G401.6 (cell line): Measurements from ENCODE around the gene ZNF488.
"Not testable (repeated sequence)": the region's sequence is repeated elsewhere in the genome, so short reads cannot be mapped to it uniquely, and the experiment has no call there.

Experiments
- FAIRE-seq: peaks from 2 replicates; lab custom pipeline; 2012; peaks lifted over from hg19 to GRCh38; lab: Jason Lieb, UNC

Gene ZNF488

DNA sequence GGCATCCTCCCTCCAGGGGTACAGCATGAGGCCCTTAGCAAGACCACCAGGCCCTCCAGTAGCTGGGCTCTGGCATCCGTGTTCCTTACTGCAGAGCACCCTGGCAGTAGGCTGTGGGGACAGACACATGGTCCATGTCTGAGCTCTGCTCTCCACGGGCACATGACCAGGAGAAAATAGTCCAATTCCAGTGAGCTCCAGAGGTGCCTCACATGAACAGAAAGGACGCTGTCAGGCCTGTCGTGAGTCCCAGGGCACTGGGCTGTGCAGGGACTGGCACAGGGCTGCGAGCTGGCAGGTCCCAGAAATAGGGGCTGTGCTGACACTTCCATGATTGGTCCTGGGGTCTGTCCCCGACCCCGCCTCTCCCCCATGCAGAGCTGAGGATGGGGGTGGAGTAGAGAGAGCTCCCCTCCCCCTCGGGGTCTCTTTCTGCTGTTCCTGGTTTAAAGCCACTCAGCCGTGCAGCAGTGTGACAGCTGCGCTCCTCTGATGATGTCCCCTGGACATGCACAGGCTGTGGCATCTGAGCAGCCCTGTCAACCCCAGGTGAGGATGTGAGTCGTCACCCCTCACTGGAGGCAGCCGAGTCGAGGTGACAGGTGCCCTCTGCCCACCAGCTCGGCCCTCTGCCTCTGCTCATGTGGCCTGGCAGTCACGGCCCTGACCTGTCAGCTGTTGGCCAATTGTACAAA is 25.2 kb upstream of the ZNF488 start:
- no peak for FAIRE-seq

DNA sequence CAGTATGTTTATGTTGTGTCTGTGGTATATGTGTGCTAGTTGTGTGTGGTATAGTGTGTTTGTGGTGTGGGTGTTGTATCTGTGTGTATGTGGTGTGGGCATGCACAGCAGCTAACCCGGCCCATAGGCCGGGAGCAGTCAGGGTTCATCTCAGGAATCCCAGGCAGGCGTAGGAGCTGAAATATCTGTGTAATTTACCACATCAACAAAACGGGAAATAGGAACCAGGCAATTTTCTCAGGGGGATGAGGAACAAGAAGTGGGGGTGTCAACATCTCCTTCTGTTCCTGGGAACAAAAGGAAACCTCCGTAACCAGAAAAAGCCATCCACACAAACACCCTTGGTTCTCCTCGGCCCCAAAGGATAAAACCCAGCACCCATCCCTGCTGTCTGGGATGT is 24.5 kb upstream of the ZNF488 start:
- FAIRE-seq = no peak

DNA sequence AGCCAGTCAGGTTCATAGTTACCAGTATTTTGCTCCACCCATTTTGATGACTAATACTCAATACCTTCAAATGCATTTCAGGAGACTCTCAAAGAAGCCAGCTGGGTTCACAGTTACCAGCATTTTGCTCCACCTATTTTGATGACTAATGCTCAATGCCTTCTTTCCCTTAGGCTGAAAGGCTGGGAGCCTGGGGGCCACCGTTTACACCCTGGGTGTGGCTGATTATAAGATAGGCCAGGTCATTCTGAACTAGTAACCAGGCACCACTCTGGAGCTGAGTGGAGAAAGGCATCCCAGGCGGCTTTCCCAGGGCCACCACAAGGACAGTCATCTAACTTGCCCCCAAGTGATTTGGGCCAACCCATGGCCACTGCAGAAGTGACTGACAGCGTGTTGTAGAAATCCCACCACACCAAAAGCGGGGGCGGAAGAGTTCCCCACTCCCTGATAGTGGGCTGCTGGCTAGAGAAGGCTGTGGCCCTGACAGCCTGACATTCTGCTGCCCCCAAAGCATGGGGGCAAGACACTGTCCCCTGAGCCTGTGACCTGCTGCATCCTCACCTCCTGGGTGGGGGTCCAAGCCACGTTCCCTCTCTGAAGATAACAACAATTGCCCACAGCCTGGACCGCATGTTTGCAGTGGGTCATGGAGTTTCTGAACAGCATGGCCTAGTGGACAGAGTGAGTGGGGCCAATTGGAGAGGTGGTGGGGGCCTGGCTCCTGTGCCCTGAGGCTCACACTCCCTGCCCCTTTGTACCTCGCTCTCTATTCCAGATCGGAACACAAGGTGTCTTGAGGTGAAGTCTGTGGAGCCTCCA is 23.0 kb upstream of the ZNF488 start:
- FAIRE-seq = no peak

DNA sequence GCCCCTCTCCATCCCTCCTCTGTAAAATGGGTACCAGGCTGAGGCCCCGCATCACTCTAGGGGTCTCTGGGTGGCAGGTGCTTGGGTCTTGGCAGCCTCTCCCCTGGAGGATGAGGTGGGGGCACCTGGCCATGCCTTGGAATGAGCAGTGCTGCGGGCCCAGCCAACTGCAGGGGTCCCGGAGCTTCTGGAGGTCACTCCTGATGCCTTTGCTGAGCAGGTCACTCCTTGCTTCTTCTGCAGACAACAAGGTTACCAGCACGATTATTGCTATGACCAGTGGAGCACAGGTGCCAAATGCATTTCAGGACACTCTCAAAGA is 22.4 kb upstream of the ZNF488 start:
- no peak for FAIRE-seq

DNA sequence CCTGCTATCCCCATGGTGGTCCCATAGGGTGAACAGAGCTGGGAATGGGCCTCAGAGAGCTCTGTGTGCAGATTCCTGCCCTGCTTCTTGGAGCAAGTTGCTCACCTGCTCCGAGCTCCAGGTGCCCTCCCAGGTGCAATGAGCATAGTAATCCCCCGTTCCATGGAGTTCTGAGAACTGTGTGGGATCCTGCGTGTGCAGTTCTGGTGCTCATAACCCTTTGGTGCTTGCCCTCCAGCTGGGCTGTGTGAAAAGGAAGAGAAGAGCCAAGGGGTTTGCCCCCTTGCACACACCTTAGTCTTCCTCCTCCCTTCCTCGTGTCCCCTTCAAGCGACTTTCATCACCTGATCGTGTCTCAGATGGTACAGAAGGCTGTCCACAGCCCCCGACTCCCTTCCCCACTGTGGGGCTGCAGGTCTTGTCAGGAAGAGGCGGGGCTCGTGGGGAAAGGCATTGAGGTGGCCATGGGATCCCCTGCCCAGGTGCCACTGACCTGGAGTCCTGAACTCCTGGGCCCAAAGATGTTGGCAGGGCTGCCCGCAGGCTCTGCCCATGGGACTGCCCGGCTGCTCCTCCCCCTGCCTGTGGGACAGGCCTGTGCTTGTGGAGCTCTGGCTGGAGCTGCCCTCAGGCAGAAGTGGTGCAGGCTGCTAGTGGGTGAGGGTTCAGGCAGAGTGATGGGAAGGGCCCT is 21.9 kb upstream of the ZNF488 start:
- FAIRE-seq = no peak

DNA sequence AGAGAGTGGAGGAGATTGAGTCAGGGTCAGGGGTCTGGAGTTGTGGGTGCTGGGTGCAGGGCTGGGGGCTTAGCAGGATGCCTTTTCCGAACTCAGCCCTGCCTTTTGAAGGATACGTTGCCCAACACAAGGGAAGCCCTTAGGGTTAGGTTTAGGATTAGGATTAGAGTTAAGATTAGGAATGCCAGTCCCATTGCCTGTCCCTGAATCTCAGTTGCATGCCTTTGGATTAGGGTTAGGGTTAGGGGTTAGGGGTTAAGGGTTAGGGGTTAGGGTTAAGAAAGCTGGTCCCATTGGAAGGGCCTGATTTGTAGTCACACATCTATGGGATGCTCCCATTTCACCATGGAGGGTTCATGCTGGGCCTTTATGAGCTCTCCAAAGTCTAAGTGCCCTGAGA is 20.8 kb upstream of the ZNF488 start:
- no peak for FAIRE-seq

DNA sequence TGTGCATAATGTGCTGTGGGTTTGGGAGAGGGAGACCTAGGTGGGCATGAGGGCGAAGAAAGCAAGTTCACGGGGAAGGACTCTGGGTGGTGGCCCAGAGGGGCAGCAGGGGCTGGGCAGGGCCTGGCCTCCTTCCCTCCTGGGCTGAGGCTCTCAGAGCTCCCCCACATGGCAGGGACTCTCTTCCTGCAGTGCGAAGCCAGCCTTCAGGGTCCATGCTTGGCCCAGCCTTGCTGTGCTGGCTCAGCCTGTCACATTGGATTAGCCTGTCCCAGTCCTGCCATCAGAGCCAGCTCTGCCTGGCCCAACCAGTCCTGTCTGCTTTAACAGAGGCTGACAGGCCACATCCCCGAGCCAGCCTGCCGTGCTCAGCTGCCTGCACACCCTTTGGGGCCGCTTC is 20.4 kb upstream of the ZNF488 start:
- no peak for FAIRE-seq

DNA sequence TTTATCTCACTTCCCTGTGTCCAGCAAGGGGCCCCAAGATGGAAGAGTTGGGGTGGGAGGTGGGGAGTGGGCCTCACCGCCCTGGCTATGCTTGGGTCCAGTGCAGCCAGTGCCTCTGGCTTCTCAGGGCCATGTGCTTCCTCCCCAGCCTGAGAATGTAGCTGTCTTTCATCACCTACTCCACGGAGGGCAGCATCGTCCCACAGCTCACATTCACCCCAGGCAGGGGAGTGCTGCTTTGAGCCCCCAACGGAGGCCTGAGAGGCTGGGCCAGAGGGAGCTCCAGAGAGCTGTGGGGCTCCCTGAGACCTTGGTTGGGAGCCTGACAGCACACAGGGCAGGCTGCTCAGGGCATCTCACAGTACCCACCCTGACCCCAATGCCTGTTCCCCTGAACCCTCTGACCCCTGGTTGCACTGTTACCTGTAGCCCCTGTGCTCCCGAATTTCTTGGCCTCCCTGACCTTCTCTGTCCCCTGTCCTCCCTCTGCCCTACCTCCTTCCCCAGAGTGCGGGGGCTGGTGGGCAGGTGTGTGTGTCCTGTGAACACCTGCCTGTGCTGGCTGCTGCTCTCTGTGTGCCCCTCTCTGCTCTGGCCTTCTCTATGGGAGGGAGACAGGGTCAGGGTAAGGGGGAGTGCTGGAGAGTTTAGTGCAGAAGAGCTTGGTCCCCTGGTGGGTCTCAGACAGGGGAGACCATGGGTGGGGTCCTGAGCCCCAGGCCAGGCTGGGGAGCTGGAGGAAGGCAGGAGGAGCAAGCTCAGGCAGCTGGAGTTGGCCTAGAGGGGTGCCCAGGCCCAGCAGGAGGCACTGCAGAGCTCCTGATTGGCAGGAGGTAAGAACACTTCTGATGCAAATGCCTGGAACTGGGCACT is 19.6 kb upstream of the ZNF488 start:
- no peak for FAIRE-seq

DNA sequence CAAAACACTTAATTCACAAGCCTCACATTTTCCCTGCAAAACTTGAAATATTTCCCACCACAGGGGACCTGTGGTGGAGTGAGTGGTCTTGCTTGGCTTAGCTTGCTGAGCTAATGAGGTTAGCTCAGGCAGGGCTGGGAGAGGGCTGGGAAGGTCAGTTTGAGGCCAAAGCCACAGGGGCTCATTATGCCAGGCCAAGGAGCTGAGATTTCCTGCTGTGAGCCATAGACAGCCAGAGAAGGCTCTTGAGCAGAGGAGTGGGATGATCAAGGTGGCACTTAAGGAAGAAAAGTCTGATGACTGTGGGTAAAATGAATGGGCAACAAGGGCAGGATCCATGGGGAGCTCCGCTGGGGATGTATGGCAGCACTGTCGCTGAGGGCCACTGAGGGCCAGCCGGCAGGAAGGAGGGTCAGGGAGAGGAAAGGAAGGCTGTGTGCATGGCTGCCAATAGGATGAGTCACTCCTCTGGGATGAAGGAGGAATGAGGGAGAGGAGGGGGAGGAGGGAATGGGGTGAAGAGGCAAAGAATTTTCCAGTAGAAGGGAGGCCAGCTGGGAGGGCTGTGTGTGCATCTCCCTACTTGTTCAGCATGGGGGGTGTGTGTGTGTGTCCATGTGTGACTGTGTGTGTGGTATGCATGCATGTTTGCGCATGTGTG is 18.7 kb upstream of the ZNF488 start:
- FAIRE-seq = no peak

DNA sequence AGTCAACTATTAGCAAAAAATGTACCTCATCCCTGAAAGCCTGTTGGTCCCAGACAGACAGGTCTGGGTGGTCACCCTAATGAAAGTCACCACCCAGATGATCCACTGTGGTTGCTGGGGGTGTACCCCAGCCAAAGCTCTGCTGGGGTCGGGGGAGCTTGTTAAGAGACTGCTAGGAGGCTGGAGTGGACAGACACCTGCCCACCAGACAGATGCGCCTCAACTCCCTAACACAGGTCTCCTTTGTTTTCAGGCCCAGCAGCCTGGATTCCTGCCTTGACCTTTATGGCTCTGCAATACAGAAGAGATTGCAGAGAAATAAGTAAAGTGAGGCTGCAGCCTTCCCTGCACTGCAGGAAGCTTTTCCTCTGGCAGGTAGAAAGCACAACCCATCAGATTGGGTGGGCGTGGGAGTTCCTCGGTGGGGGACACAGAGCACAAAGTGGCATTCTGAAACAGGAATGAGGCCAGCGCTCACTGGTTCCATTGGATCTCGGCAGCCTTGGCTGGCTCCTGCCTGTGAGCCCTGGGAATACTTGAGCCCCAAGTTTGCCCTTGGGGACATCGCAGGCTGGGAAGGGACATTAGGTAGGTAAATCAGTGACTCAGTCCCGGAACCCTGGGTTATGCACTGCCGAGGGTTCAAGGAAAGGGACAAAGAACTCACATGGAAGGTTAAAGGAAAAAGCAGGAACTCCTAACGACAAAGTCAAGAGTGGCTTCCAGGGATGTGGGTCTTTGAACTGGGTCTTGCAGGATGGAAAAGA is 18.0 kb upstream of the ZNF488 start:
- no peak for FAIRE-seq

DNA sequence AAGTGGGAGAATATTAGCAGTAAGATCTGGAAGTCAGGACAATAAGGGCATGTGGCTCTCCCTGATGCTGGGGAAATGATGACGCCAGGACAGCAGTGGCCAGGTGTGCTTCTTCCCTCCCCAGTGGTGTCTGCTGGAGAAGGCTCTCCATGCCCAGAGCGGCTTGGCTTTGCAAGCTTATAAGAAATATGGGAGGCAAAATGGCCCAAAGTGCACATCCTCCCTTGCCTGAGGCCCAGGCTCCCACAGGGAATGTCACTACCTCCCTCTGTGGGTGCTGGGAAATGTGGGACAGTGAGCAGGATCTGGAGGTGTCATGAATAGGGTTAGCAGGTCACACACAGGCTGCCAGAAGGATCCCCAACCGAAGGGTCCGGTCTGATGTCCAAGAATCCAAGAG is 17.1 kb upstream of the ZNF488 start:
- no peak for FAIRE-seq

DNA sequence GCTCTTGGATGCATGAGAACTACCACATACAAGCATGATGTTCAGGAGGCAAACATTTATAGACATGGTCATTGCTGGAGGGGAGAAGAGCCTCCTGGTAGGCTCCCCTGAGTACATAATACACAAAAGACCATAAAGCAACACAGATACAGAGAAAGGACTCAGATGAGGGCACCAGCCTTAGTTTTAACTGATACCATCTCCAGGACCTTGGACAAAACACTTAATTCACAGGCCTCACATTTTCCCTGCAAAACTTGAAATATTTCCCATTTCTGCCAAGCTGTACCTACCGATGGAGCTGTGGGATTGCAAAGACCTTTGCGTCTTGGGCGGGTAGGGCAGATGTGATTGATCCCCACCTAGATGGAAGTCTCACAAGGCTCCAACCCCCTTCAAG is 16.7 kb upstream of the ZNF488 start:
- no peak for FAIRE-seq

DNA sequence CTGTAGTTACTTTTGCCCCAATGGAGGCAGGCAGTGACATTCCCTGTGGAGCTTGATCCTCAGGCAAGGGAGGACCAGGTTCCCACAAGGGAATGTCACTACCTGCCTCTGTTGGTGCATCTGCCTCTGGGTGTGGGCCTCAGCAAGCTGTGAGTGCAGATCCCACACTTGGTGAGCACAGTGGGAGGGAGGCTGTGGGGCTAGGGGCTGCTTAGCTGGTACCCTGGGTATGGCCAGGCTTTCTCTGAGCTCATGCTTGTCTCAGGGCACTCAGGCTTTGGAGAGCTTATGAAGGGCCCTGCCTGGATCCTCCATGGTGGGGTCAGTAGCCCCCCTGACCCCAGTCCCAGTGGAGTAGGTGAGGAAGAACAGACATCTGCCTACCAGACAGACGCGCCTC is 16.2 kb upstream of the ZNF488 start:
- no peak for FAIRE-seq

DNA sequence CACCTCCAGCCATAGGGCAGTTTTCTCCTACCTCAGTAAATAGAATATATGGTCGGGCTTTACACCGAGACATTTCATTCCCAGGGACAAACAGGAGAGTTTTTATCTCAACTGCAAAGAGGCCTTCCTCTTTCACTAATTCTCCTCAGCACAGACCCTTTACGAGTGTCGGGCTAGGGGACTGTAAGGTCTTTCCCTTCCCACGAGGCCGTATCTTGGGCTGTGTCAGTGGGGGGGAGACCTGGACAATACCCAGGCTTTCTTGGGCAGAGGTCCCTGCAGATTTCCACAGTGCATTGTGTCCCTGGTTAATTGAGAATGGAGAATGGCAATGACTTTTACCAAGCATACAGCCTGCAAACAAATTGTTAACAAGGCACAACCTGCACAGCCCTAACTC is 13.2 kb upstream of the ZNF488 start:
- FAIRE-seq = no peak

DNA sequence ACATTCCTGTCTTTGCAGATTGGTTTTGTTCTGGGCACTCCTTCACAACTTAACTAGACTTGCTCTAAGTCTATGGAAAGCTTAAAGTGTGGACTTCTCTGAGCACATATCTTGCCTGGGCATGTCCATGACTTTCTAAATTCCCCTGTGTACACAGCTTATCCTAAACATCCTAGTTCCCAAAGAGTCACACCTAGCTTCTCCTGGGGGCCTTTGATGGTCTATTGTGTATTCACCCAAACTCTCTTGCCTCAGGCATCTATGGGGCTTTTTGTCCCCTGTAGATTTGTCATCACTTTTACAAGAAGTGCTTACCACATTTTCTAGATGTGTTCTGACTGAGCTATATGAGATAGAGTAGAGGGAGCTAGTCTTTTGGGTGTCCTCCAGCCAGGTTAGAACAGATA is 12.2 kb upstream of the ZNF488 start:
- no peak for FAIRE-seq

DNA sequence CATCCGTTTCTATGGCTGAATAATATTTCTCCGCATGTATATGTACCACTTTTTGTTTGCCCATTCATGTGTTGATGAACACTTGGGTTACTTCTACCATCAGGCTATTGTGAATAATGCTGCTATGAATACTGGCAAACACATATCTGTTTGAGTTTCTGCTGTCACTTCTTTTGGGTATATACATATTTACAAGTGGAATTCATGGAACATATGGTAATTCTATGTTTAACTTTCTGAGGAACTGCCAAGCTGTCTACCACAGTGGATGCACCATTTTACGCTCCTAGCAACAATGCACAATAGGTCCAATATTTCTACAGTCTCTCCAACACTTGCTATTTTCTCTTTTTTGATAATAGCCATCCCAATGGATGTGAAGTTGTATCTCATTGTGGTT is 5.5 kb upstream of the ZNF488 start:
- no peak for FAIRE-seq

DNA sequence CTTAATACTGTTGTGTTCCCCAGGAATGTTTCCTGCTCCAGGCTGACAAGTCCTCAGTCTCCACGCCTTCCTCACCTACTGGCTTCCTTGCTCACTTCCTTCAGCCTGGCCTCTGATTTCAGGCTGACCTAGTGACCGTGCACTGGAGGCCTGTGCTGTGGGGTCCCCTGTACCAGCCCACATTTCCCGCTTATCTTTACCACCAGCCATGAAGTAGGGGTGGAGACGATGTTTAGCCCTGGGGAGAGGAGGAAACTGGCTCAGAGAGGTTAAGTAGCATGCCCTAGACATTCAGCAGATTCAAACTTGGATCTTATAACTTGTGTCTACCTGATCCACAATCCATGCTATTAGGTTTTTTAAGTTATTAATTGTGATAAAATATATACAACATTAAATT is 4.8 kb upstream of the ZNF488 start:
- no peak for FAIRE-seq

DNA sequence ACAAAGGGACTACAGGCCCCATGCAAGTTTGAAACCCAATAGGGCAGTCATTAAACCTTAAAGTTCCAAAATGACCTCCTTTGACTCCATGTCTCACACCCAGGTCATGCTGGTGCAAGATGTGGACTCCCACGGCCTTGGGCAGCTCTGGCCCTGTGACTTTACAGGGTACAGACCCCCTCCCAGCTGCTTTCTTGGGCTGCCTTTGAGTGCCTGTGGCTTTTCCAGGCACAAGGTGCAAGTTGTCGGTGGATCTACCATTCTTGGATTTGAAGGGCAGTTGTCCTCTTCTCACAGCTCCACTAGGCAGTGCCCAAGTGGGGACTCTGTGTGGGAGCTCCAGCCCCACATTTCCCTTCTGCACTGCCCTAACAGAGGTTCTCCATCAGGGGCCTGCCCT is 2.0 kb upstream of the ZNF488 start:
- FAIRE-seq = not testable (repeated sequence)

DNA sequence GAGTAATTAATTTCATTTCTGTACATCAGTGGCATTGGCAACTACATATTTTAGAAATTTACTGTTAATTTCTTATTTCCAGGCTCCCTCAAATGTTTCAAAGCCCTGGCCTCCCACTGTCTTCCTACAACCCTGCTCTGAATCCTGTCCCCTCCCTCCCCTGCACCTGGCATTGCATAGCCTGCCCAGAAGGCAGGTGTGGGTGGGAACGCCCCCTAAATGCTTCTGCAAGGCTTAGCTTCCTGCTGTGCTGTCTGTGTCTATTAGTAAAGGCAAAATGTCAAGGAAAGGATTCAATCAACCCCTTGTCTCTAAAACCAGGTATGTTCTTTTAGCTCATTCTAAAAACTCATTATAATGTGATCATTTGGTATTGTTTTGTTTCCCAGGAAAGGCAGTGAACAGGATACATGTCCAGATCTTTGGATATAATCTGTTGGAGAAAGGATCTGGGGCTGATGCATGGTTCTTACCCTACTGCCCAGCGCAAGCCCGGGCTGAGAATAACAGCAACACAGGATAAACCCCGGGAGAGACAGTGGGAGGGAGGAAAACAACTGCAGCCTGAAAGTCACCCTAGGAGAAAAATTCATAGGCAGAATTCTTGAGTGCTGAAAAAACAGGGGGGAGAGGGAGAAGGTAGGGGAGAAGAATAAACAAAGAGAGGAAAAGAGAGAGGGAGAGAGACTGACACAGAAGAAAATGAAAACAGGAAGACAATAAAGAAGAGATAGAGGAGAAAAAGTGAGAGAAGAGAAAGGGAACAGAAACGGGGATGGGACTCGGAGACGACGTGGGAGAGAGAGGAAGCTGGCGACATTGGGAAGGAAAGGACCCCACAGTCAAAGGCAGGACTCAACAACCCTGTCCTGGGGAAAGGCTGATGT is 589 bp downstream of the ZNF488 start:
- FAIRE-seq = no peak
